ENCODE results near the gene GINS3. TPM values are rescaled to one million over a fixed set of nuclear protein-coding genes. Genes with fewer than 3 reads are reported as not detected.
A peak's percentile ranks its signal among the peaks of the same experiment; 100 is the strongest.

GINS3 gene
- polyA plus RNA-seq, 4 donors, result 1.3 to 6.7 (median 3.5) TPM

GRCh38 chr16:58422809-58423208, 30.5 kb downstream of the GINS3 start:
- H3K4me3 ChIP-seq (ENCODE audit: low read depth in 1 of 3, low read length in 3 of 3), result no peak overlapping the region
- peaks cover 0 to 2% (median 0%) of the 10 kb centered on the region in 3 donors for H3K27me3 ChIP-seq (ENCODE audit: control insufficient read depth in 3 of 3, insufficient read depth in 3 of 3, low read length in 3 of 3)
- no peaks in the 10 kb centered on the region for H3K36me3 ChIP-seq (ENCODE audit: control insufficient read depth in 3 of 3, insufficient read depth in 2 of 3, low read depth in 1 of 3, low read length in 3 of 3)
- no peak overlapping the region for H3K27ac ChIP-seq (ENCODE audit: low read depth in 1 of 3, low read length in 2 of 3)
- FAIRE-seq (no peak), DNase-seq (no peak)
- H3K4me1 ChIP-seq (ENCODE audit: control insufficient read depth in 3 of 3, insufficient read depth in 2 of 3, low read depth in 1 of 3, low read length in 2 of 3), result no peaks in the 10 kb centered on the region
- 75 to 85% (median 81%) methylated on average over 4 of the region's 4 CpGs for WGBS, 3 donors
- H3K9me3 ChIP-seq (ENCODE audit: control insufficient read depth in 2 of 2, insufficient read depth in 1 of 2, low read depth in 1 of 2, low read length in 1 of 2), result no peaks in the 10 kb centered on the region

GRCh38 chr16:58425245-58425644, 33.0 kb downstream of the GINS3 start:
- Histone ChIP-seq H3K4me1 (ENCODE audit: control insufficient read depth in 3 of 3, insufficient read depth in 2 of 3, low read depth in 1 of 3, low read length in 2 of 3) (no peaks in the 10 kb centered on the region), H3K36me3 (ENCODE audit: control insufficient read depth in 3 of 3, insufficient read depth in 2 of 3, low read depth in 1 of 3, low read length in 3 of 3) (no peaks in the 10 kb centered on the region), H3K27me3 (ENCODE audit: control insufficient read depth in 3 of 3, insufficient read depth in 3 of 3, low read length in 3 of 3) (peaks cover 0 to 2% (median 0%) of the 10 kb centered on the region in 3 donors), H3K9me3 (ENCODE audit: control insufficient read depth in 2 of 2, insufficient read depth in 1 of 2, low read depth in 1 of 2, low read length in 1 of 2) (no peaks in the 10 kb centered on the region), H3K27ac (ENCODE audit: low read depth in 1 of 3, low read length in 2 of 3) (no peak overlapping the region), H3K4me3 (ENCODE audit: low read depth in 1 of 3, low read length in 3 of 3) (no peak overlapping the region)
- DNase-seq, result no peak
- WGBS, 3 donors, result 82 to 90% (median 86%) methylated on average over 8 of the region's 8 CpGs
- no peak for FAIRE-seq

GRCh38 chr16:58425756-58426494, 33.7 kb downstream of the GINS3 start:
- Histone ChIP-seq H3K4me1 (ENCODE audit: control insufficient read depth in 3 of 3, insufficient read depth in 2 of 3, low read depth in 1 of 3, low read length in 2 of 3) (no peaks in the 10 kb centered on the region), H3K9me3 (ENCODE audit: control insufficient read depth in 2 of 2, insufficient read depth in 1 of 2, low read depth in 1 of 2, low read length in 1 of 2) (no peaks in the 10 kb centered on the region), H3K36me3 (ENCODE audit: control insufficient read depth in 3 of 3, insufficient read depth in 2 of 3, low read depth in 1 of 3, low read length in 3 of 3) (no peaks in the 10 kb centered on the region), H3K27ac (ENCODE audit: low read depth in 1 of 3, low read length in 2 of 3) (peak overlapping the region in 1 of 3 donors; percentile 36), H3K4me3 (ENCODE audit: low read depth in 1 of 3, low read length in 3 of 3) (no peak overlapping the region), H3K27me3 (ENCODE audit: control insufficient read depth in 3 of 3, insufficient read depth in 3 of 3, low read length in 3 of 3) (peaks cover 0 to 2% (median 0%) of the 10 kb centered on the region in 3 donors)
- WGBS, 3 donors, result 53 to 64% (median 63%) methylated on average over 10 of the region's 10 CpGs
- peak in 1 of 2 donors; percentile 12 for DNase-seq
- no peak for FAIRE-seq

GRCh38 chr16:58426966-58427365, 34.7 kb downstream of the GINS3 start:
- no peak for FAIRE-seq
- 54 to 74% (median 72%) methylated on average over 2 of the region's 2 CpGs for WGBS, 3 donors
- no peaks in the 10 kb centered on the region for H3K9me3 ChIP-seq (ENCODE audit: control insufficient read depth in 2 of 2, insufficient read depth in 1 of 2, low read depth in 1 of 2, low read length in 1 of 2)
- no peak for DNase-seq
- no peak overlapping the region for H3K4me3 ChIP-seq (ENCODE audit: low read depth in 1 of 3, low read length in 3 of 3)
- H3K27ac ChIP-seq (ENCODE audit: low read depth in 1 of 3, low read length in 2 of 3), result no peak overlapping the region
- H3K27me3 ChIP-seq (ENCODE audit: control insufficient read depth in 3 of 3, insufficient read depth in 3 of 3, low read length in 3 of 3), result peaks cover 0 to 2% (median 0%) of the 10 kb centered on the region in 3 donors
- H3K4me1 ChIP-seq (ENCODE audit: control insufficient read depth in 3 of 3, insufficient read depth in 2 of 3, low read depth in 1 of 3, low read length in 2 of 3), result no peaks in the 10 kb centered on the region
- H3K36me3 ChIP-seq (ENCODE audit: control insufficient read depth in 3 of 3, insufficient read depth in 2 of 3, low read depth in 1 of 3, low read length in 3 of 3), result no peaks in the 10 kb centered on the region

- 74 to 78% (median 76%) methylated on average over 11 of the region's 11 CpGs for WGBS, 3 donors
- no peak overlapping the region for H3K27ac ChIP-seq (ENCODE audit: low read depth in 1 of 3, low read length in 2 of 3)
- H3K4me1 ChIP-seq (ENCODE audit: control insufficient read depth in 3 of 3, insufficient read depth in 2 of 3, low read depth in 1 of 3, low read length in 2 of 3), result no peaks in the 10 kb centered on the region
- H3K27me3 ChIP-seq (ENCODE audit: control insufficient read depth in 3 of 3, insufficient read depth in 3 of 3, low read length in 3 of 3), result peaks cover 0 to 2% (median 0%) of the 10 kb centered on the region in 3 donors
- no peak for DNase-seq
- no peaks in the 10 kb centered on the region for H3K9me3 ChIP-seq (ENCODE audit: control insufficient read depth in 2 of 2, insufficient read depth in 1 of 2, low read depth in 1 of 2, low read length in 1 of 2)
- FAIRE-seq, result no peak
- H3K4me3 ChIP-seq (ENCODE audit: low read depth in 1 of 3, low read length in 3 of 3), result no peak overlapping the region
- no peaks in the 10 kb centered on the region for H3K36me3 ChIP-seq (ENCODE audit: control insufficient read depth in 3 of 3, insufficient read depth in 2 of 3, low read depth in 1 of 3, low read length in 3 of 3)
Measured at GRCh38 chr16:58428621-58429542, 36.6 kb downstream of the GINS3 start.

- Histone ChIP-seq H3K27ac (ENCODE audit: low read depth in 1 of 3, low read length in 2 of 3) (no peak overlapping the region), H3K4me1 (ENCODE audit: control insufficient read depth in 3 of 3, insufficient read depth in 2 of 3, low read depth in 1 of 3, low read length in 2 of 3) (no peaks in the 10 kb centered on the region), H3K4me3 (ENCODE audit: low read depth in 1 of 3, low read length in 3 of 3) (no peak overlapping the region), H3K36me3 (ENCODE audit: control insufficient read depth in 3 of 3, insufficient read depth in 2 of 3, low read depth in 1 of 3, low read length in 3 of 3) (no peaks in the 10 kb centered on the region), H3K27me3 (ENCODE audit: control insufficient read depth in 3 of 3, insufficient read depth in 3 of 3, low read length in 3 of 3) (peaks cover 0 to 2% (median 0%) of the 10 kb centered on the region in 3 donors), H3K9me3 (ENCODE audit: control insufficient read depth in 2 of 2, insufficient read depth in 1 of 2, low read depth in 1 of 2, low read length in 1 of 2) (no peaks in the 10 kb centered on the region)
- no peak for FAIRE-seq
- WGBS, 3 donors, result 89 to 97% (median 96%) methylated on average over 6 of the region's 6 CpGs
- no peak for DNase-seq
Measured at GRCh38 chr16:58430718-58431117, 38.4 kb downstream of the GINS3 start.

- FAIRE-seq (no peak), DNase-seq (no peak)
- 46 to 66% (median 66%) methylated on average over 4 of the region's 4 CpGs for WGBS, 3 donors
- no peaks in the 10 kb centered on the region for H3K36me3 ChIP-seq (ENCODE audit: control insufficient read depth in 3 of 3, insufficient read depth in 2 of 3, low read depth in 1 of 3, low read length in 3 of 3)
- H3K4me1 ChIP-seq (ENCODE audit: control insufficient read depth in 3 of 3, insufficient read depth in 2 of 3, low read depth in 1 of 3, low read length in 2 of 3), result no peaks in the 10 kb centered on the region
- no peaks in the 10 kb centered on the region for H3K9me3 ChIP-seq (ENCODE audit: control insufficient read depth in 2 of 2, insufficient read depth in 1 of 2, low read depth in 1 of 2, low read length in 1 of 2)
- H3K27me3 ChIP-seq (ENCODE audit: control insufficient read depth in 3 of 3, insufficient read depth in 3 of 3, low read length in 3 of 3), result peaks cover 0 to 2% (median 2%) of the 10 kb centered on the region in 3 donors
- H3K27ac ChIP-seq (ENCODE audit: low read depth in 1 of 3, low read length in 2 of 3), result no peak overlapping the region
- no peak overlapping the region for H3K4me3 ChIP-seq (ENCODE audit: low read depth in 1 of 3, low read length in 3 of 3)
Measured at GRCh38 chr16:58433569-58433951, 41.3 kb downstream of the GINS3 start.

- Histone ChIP-seq H3K36me3 (ENCODE audit: control insufficient read depth in 3 of 3, insufficient read depth in 2 of 3, low read depth in 1 of 3, low read length in 3 of 3) (no peaks in the 10 kb centered on the region), H3K27me3 (ENCODE audit: control insufficient read depth in 3 of 3, insufficient read depth in 3 of 3, low read length in 3 of 3) (peaks cover 0 to 2% (median 0%) of the 10 kb centered on the region in 3 donors), H3K9me3 (ENCODE audit: control insufficient read depth in 2 of 2, insufficient read depth in 1 of 2, low read depth in 1 of 2, low read length in 1 of 2) (no peaks in the 10 kb centered on the region), H3K27ac (ENCODE audit: low read depth in 1 of 3, low read length in 2 of 3) (no peak overlapping the region), H3K4me3 (ENCODE audit: low read depth in 1 of 3, low read length in 3 of 3) (no peak overlapping the region), H3K4me1 (ENCODE audit: control insufficient read depth in 3 of 3, insufficient read depth in 2 of 3, low read depth in 1 of 3, low read length in 2 of 3) (no peaks in the 10 kb centered on the region)
- DNase-seq (no peak), FAIRE-seq (no peak)
- WGBS, 3 donors, result 73 to 88% (median 83%) methylated on average over 2 of the region's 2 CpGs
Measured at GRCh38 chr16:58435779-58436178, 43.5 kb downstream of the GINS3 start.
